Neuronal stem cell (in vitro differentiated cells): ENCODE measurements around the gene GRIFIN.
A peak's percentile ranks its signal among the peaks of the same experiment; 100 is the strongest.

ENCODE experiments used
- DNase-seq: peaks from one replicate; pipeline ENCODE4 v3.0.0-alpha.2; 2013; ENCODE audit warnings: low spot score
- H2AFZ ChIP-seq: one replicate; pipeline ENCODE4 v1.6.1; 2013; ENCODE audit warnings: mild to moderate bottlenecking, low read length, inconsistent platforms
- H2AK5ac ChIP-seq: 2 replicates; pipeline ENCODE4 v1.6.1; 2013; ENCODE audit warnings: low read depth, mild to moderate bottlenecking, inconsistent platforms, low read length, moderate library complexity, mixed read lengths
- H2BK120ac ChIP-seq: 2 replicates; pipeline ENCODE4 v1.6.1; 2013; ENCODE audit warnings: low read depth, mild to moderate bottlenecking, inconsistent platforms, low read length, moderate library complexity, mixed read lengths
- H2BK12ac ChIP-seq: one replicate; pipeline ENCODE4 v1.6.1; 2013; ENCODE audit warnings: low read length, inconsistent platforms
- H2BK15ac ChIP-seq: 2 replicates; pipeline ENCODE4 v1.6.1; 2013; ENCODE audit warnings: mild to moderate bottlenecking, low read length, inconsistent platforms, mixed read lengths
- H2BK5ac ChIP-seq: one replicate; pipeline ENCODE4 v1.6.1; 2013; ENCODE audit warnings: inconsistent platforms, mild to moderate bottlenecking, low read length, moderate library complexity
- H3K14ac ChIP-seq: one replicate; pipeline ENCODE4 v1.6.1; 2013; ENCODE audit warnings: low read length, inconsistent platforms
- H3K18ac ChIP-seq: 2 replicates; pipeline ENCODE4 v1.6.1; 2013; ENCODE audit warnings: low read length, inconsistent platforms
- H3K23ac ChIP-seq: 2 replicates; pipeline ENCODE4 v1.6.1; 2013; ENCODE audit warnings: low read depth, mild to moderate bottlenecking, mixed read lengths, low read length, inconsistent platforms; ENCODE audit not compliant: poor library complexity
- H3K27ac ChIP-seq: replicated peaks from 3 replicates; pipeline ENCODE4 v1.5.1; 2013; ENCODE audit warnings: low read length, inconsistent platforms
- H3K27me3 ChIP-seq, 3 experiments: 2 replicates each; pipeline ENCODE4 v1.6.1; 2013; ENCODE audit warnings: low read length in 3 of 3, mild to moderate bottlenecking in 2 of 3, inconsistent platforms in 1 of 3, low read depth in 1 of 3, mixed read lengths in 1 of 3, moderate library complexity in 1 of 3; ENCODE audit not compliant: control insufficient read depth in 3 of 3, insufficient read depth in 3 of 3
- H3K36me3 ChIP-seq, 2 donors: replicated peaks in 1 of 2; 2 replicates each; pipeline ENCODE4 v1.6.1; 2013; ENCODE audit warnings: low read length in 2 of 2; ENCODE audit not compliant: control insufficient read depth in 2 of 2, insufficient read depth in 2 of 2
- H3K4ac ChIP-seq: 2 replicates; pipeline ENCODE4 v1.6.1; 2013; ENCODE audit warnings: inconsistent platforms, mild to moderate bottlenecking, low read length, moderate library complexity
- H3K4me1 ChIP-seq, 2 donors: 1 replicate in 1 of 2; 2 replicates in 1 of 2; pipeline ENCODE4 v1.6.1; 2013; ENCODE audit warnings: low read length in 2 of 2, low read depth in 1 of 2; ENCODE audit not compliant: control insufficient read depth in 2 of 2, insufficient read depth in 1 of 2
- H3K4me2 ChIP-seq: one replicate; pipeline ENCODE4 v1.6.1; 2013; ENCODE audit warnings: mild to moderate bottlenecking, low read length, inconsistent platforms; ENCODE audit not compliant: insufficient read depth, poor library complexity, severe bottlenecking
- H3K4me3 ChIP-seq, 2 donors: 2 replicates each; pipeline ENCODE4 v1.5.1; 2013; ENCODE audit warnings: low read length in 2 of 2, mild to moderate bottlenecking in 2 of 2, inconsistent platforms in 1 of 2, moderate library complexity in 1 of 2
- H3K79me1 ChIP-seq: one replicate; pipeline ENCODE4 v1.6.1; 2013; ENCODE audit warnings: low read depth, mild to moderate bottlenecking, inconsistent platforms, low read length, moderate library complexity
- H3K9ac ChIP-seq: one replicate; pipeline ENCODE4 v1.6.1; 2013; ENCODE audit warnings: mild to moderate bottlenecking, low read depth, low read length, inconsistent platforms; ENCODE audit not compliant: poor library complexity
- H3K9me3 ChIP-seq, 2 donors: replicated peaks in 1 of 2; 2 replicates each; pipeline versions ENCODE3 to v1.6.1; 2013; ENCODE audit warnings: low read length in 2 of 2, mild to moderate bottlenecking in 2 of 2, inconsistent platforms in 1 of 2, low read depth in 1 of 2, mixed read lengths in 1 of 2, moderate library complexity in 1 of 2; ENCODE audit not compliant: control insufficient read depth in 2 of 2, insufficient read depth in 1 of 2
- H4K8ac ChIP-seq: one replicate; pipeline ENCODE4 v1.6.1; 2013; ENCODE audit warnings: low read depth, mild to moderate bottlenecking, inconsistent platforms, low read length, moderate library complexity
- H4K91ac ChIP-seq: one replicate; pipeline ENCODE4 v1.6.1; 2013; ENCODE audit warnings: low read length, low read depth, mild to moderate bottlenecking, inconsistent platforms; ENCODE audit not compliant: poor library complexity
- WGBS, 2 donors: extraction: QIAGEN DNeasy Blood & Tissue Kit; methylation state at CpG; one replicate each; pipeline ENCODE4 v1.1.7; 2013; ENCODE audit warnings: missing lambda C conversion rate in 2 of 2, mixed read lengths in 1 of 2; ENCODE audit not compliant: insufficient read length in 2 of 2, insufficient replicate concordance in 1 of 2; ENCODE audit errors: extremely low coverage in 2 of 2; 5-methylcytosine and 5-hydroxymethylcytosine counted together

Gene GRIFIN

GRCh38 chr7:2515424-2516193 is 39.4 kb upstream of the GRIFIN start:
- Histone ChIP-seq H3K4me2 (no peak overlapping the region), H2AFZ (no peak overlapping the region), H2BK120ac (peak overlapping the region; percentile 78), H3K4me3 (no peak overlapping the region), H2BK15ac (peak overlapping the region; percentile 96), H3K79me1 (peaks cover 3% of the 10 kb centered on the region), H3K4ac (no peak overlapping the region), H3K9me3 (peaks cover 0 to 2% of the 10 kb centered on the region in 2 donors), H3K4me1 (peaks cover 42 to 58% of the 10 kb centered on the region in 2 donors), H3K14ac (no peak overlapping the region), H3K23ac (peak overlapping the region; percentile 77), H3K18ac (peak overlapping the region; percentile 44), H3K27ac (no peak overlapping the region), H3K36me3 (no peaks in the 10 kb centered on the region), H3K27me3 (peaks cover 0 to 12% (median 0%) of the 10 kb centered on the region in 3 experiments), H4K8ac (no peak overlapping the region), H2AK5ac (peak overlapping the region; percentile 99), H3K9ac (peak overlapping the region; percentile 16), H4K91ac (peak overlapping the region; percentile 38), H2BK12ac (peak overlapping the region; percentile 77), H2BK5ac (peak overlapping the region; percentile 35)
- WGBS, 2 donors = no CpG with 5 or more reads among the region's 15 CpGs
- no peak for DNase-seq

GRCh38 chr7:2514473-2515423 is 38.5 kb upstream of the GRIFIN start:
- Histone ChIP-seq H2BK12ac (peak overlapping the region; percentile 7), H2BK5ac (peak overlapping the region; percentile 35), H3K4me1 (peaks cover 43 to 58% of the 10 kb centered on the region in 2 donors), H4K91ac (no peak overlapping the region), H3K9me3 (peaks cover 0 to 2% of the 10 kb centered on the region in 2 donors), H3K23ac (peak overlapping the region; percentile 22), H3K9ac (no peak overlapping the region), H2BK15ac (peak overlapping the region; percentile 96), H3K27ac (no peak overlapping the region), H3K14ac (no peak overlapping the region), H3K79me1 (no peaks in the 10 kb centered on the region), H4K8ac (no peak overlapping the region), H3K18ac (peak overlapping the region; percentile 44), H3K4ac (no peak overlapping the region), H3K27me3 (peaks cover 0 to 12% (median 0%) of the 10 kb centered on the region in 3 experiments), H3K4me3 (no peak overlapping the region), H3K4me2 (no peak overlapping the region), H2BK120ac (no peak overlapping the region), H2AFZ (no peak overlapping the region), H3K36me3 (no peaks in the 10 kb centered on the region), H2AK5ac (peak overlapping the region; percentile 99)
- no peak for DNase-seq
- WGBS, 2 donors = no CpG with 5 or more reads among the region's 9 CpGs

- no peak overlapping the region for H3K27ac ChIP-seq
- peak overlapping the region; percentile 76 for H3K23ac ChIP-seq
- peak overlapping the region; percentile 97 for H3K14ac ChIP-seq
- WGBS, 2 donors = no CpG with 5 or more reads among the region's 7 CpGs
- no peak overlapping the region for H2AFZ ChIP-seq
- H4K91ac ChIP-seq = peak overlapping the region; percentile 8
- no peak overlapping the region for H3K4me2 ChIP-seq
- H3K79me1 ChIP-seq = no peaks in the 10 kb centered on the region
- no peak overlapping the region for H3K9ac ChIP-seq
- DNase-seq = no peak
- H2BK120ac ChIP-seq = peak overlapping the region; percentile 48
- peaks cover 0 to 12% (median 0%) of the 10 kb centered on the region in 3 experiments for H3K27me3 ChIP-seq
- H2BK5ac ChIP-seq = peak overlapping the region; percentile 32
- peaks cover 50 to 63% of the 10 kb centered on the region in 2 donors for H3K4me1 ChIP-seq
- H3K18ac ChIP-seq = peak overlapping the region; percentile 93
- no peak overlapping the region for H4K8ac ChIP-seq
- no peak overlapping the region for H3K4me3 ChIP-seq
- no peaks in the 10 kb centered on the region for H3K36me3 ChIP-seq
- H3K9me3 ChIP-seq = peaks cover 0 to 2% of the 10 kb centered on the region in 2 donors
- H2AK5ac ChIP-seq = peak overlapping the region; percentile 95
- H2BK15ac ChIP-seq = peak overlapping the region; percentile 91
- peak overlapping the region; percentile 85 for H3K4ac ChIP-seq
- H2BK12ac ChIP-seq = peak overlapping the region; percentile 100
These were observed 37.5 kb upstream of the GRIFIN start for GRCh38 chr7:2513702-2514101.
